Mucosa of rectum (tissue), 2 donors: ENCODE results near the gene GRIK5.

Experiments
- H3K27ac ChIP-seq, 2 donors: one replicate each; pipeline ENCODE4 v1.7.0; 2013; ENCODE audit warnings: inconsistent platforms in 2 of 2, low read depth in 2 of 2, low read length in 2 of 2
- H3K27me3 ChIP-seq, 2 donors: one replicate each; pipeline ENCODE4 v1.7.0; 2013; ENCODE audit warnings: low read length in 2 of 2; ENCODE audit not compliant: control insufficient read depth in 2 of 2, insufficient read depth in 2 of 2
- H3K36me3 ChIP-seq, 2 donors: one replicate each; pipeline ENCODE4 v1.7.0; 2013; ENCODE audit warnings: low read length in 2 of 2; ENCODE audit not compliant: control insufficient read depth in 2 of 2, insufficient read depth in 2 of 2
- H3K4me1 ChIP-seq, 2 donors: one replicate each; pipeline ENCODE4 v1.7.0; 2013; ENCODE audit warnings: low read length in 2 of 2, mild to moderate bottlenecking in 1 of 2; ENCODE audit not compliant: control insufficient read depth in 2 of 2, insufficient read depth in 2 of 2
- H3K4me3 ChIP-seq, 2 donors: one replicate each; pipeline ENCODE4 v1.7.0; 2013; ENCODE audit warnings: low read length in 2 of 2
- H3K9ac ChIP-seq, 2 donors: one replicate each; pipeline ENCODE4 v1.7.0; 2013; ENCODE audit warnings: low read length in 2 of 2, low read depth in 1 of 2, mild to moderate bottlenecking in 1 of 2
- H3K9me3 ChIP-seq, 2 donors: one replicate each; pipeline ENCODE4 v1.7.0; 2013; ENCODE audit warnings: low read length in 2 of 2; ENCODE audit not compliant: control insufficient read depth in 2 of 2
- donor health status: healthy.
- donor health status: Normal muscosa, but diverticular disease.

Gene GRIK5

DNA sequence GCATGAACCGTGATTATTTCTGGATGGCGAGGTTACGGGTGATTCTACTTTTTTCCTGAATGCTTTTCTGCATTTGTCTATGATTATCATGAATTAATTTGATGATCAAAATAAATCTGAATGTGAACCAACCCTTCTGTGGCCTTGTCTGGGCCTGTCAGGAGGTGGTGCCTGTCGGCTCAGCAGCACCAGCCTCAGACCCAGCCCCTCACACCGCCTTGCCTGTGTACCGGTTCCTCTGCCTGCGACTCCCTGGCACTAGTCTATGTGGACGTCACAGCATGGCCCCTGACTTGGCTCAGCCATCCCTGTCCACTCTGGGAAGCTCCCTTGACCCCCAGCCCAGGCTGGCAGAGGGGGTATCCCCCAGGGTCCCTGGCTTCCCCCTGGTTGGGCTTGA is 95.4 kb downstream of the GRIK5 start:
- Histone ChIP-seq H3K4me1 (no peaks in the 10 kb centered on the region), H3K36me3 (no peaks in the 10 kb centered on the region), H3K4me3 (no peak overlapping the region), H3K27me3 (no peaks in the 10 kb centered on the region), H3K27ac (no peak overlapping the region), H3K9ac (no peak overlapping the region), H3K9me3 (no peaks in the 10 kb centered on the region)

GRCh38 chr19:41971363-41971762 is 98.6 kb downstream of the GRIK5 start:
- no peaks in the 10 kb centered on the region for H3K36me3 ChIP-seq
- no peaks in the 10 kb centered on the region for H3K27me3 ChIP-seq
- H3K4me1 ChIP-seq = no peaks in the 10 kb centered on the region

DNA sequence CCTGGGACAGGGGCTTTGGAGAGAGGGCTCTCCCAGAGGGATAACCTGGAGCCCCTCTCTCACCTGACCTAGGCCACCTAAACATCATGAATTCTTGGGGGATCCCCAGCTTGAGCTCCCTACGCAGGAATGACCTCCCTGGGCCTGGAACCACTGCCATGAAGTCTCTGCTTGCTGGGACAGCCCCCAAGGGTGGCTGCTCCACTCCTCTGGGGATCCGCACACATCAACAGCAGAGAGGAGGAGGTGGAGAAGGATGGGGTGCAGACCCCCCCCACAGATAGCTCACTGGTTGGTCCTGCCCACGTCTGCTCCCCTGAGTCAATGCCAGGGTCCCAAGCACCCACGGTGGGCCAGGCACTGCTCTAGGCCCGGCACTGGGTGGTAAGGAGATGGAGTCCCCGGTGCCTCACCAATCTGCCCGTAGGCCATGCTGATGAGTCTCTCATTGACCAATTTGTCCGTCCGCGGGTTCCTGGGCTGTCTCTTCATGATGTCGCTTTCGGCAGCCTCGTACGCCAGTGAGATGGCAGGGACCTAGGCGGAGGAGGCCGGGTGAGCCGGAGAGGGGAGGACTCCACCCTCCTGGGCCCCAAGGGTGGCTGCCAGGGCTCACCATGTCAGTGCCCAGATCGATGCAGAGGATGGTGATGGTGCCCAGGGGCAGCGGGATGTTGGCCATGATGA is 100.1 kb downstream of the GRIK5 start:
- Histone ChIP-seq H3K36me3 (no peaks in the 10 kb centered on the region), H3K27ac (no peak overlapping the region), H3K4me3 (no peak overlapping the region), H3K9ac (no peak overlapping the region), H3K9me3 (no peaks in the 10 kb centered on the region), H3K27me3 (no peaks in the 10 kb centered on the region), H3K4me1 (no peaks in the 10 kb centered on the region)

More at GRCh38 chr19:41971363-41971762, 98.6 kb downstream of the GRIK5 start:
- H3K4me3 ChIP-seq = no peak overlapping the region
- H3K9me3 ChIP-seq = no peaks in the 10 kb centered on the region
- no peak overlapping the region for H3K27ac ChIP-seq
- no peak overlapping the region for H3K9ac ChIP-seq

DNA sequence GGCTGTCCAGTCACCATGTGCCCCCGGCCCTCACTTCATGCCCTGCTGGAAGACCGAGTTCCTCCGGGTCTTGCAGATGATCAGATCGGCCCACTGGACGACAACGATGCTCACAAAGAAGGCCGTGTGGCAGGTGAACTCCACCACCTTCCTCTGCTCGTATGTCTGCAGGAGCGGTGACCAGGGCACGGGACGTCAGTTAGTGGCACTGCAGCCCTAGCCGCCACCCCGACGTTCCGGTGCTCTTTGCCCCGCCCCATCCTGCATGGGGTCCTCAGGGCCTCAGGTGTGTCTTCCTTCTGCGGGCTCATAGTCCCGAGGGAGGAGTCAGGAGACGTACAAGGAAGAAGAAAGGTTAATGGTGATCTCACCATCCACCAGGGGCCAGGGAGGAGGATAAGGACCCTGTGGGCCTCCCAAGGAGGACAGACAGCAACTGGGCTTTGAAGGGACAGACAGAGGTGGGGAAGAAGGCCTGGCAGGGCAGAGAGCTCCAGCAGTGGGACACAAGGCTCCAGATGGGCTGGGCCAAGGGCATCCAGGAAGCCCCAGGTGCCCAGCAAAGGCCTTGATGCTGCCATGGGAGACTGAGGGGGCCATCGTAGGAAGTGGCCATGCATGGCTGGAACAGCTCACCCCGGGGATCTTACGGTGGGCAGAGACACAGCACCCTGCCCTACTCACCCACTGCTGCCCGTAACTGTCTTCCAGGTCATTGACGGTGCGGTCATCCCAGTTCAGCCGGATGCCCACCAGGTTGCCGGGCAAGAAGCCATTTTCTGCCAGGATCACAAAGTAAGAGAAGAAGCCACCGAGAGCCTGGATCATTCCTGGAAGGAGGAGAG is 101.0 kb downstream of the GRIK5 start:
- Histone ChIP-seq H3K9me3 (no peaks in the 10 kb centered on the region), H3K36me3 (no peaks in the 10 kb centered on the region), H3K9ac (no peak overlapping the region), H3K4me3 (no peak overlapping the region), H3K27ac (no peak overlapping the region), H3K27me3 (no peaks in the 10 kb centered on the region), H3K4me1 (no peaks in the 10 kb centered on the region)

DNA sequence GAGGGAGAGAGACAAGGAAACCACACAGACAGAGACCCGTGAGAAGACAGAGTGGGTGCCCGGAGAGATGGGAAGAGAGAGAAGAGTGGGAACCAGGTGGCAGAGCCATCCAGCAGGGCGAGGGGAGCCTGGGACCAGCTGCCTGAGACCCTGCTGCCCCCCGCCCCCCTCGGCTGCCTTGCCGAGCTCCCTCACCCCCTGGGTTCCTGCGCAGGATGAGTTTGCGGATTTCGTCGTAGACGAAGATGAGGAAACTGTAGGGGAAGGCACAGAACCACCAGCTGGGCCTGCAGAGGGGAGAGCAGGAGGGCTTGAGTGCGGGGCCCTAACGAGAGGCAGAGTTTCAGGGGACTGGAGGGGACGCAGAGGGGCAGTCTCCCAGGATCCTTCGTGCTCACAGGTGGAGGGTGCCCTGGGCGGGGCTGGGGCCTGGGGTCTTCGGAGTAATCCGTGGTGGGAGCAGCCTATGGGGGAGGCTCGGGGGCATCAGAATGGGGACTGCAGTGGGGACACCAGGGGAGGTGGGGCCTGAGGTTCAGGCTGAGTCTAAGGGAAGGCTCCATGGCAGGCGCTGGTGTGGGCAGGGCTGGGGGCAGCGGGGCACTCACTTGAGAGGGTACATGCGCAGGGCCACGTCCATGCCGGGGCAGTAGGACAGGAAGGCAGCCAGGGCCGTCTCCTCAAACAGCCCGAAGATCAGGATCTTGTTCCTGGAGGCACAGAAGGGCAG is 102.8 kb downstream of the GRIK5 start:
- Histone ChIP-seq H3K9ac (no peak overlapping the region), H3K27ac (no peak overlapping the region), H3K4me1 (no peaks in the 10 kb centered on the region), H3K4me3 (no peak overlapping the region), H3K36me3 (no peaks in the 10 kb centered on the region), H3K27me3 (no peaks in the 10 kb centered on the region), H3K9me3 (no peaks in the 10 kb centered on the region)

- H3K9ac ChIP-seq = no peak overlapping the region
- H3K4me3 ChIP-seq = no peak overlapping the region
Measured at GRCh38 chr19:41965106-41965505, 104.9 kb downstream of the GRIK5 start.

DNA sequence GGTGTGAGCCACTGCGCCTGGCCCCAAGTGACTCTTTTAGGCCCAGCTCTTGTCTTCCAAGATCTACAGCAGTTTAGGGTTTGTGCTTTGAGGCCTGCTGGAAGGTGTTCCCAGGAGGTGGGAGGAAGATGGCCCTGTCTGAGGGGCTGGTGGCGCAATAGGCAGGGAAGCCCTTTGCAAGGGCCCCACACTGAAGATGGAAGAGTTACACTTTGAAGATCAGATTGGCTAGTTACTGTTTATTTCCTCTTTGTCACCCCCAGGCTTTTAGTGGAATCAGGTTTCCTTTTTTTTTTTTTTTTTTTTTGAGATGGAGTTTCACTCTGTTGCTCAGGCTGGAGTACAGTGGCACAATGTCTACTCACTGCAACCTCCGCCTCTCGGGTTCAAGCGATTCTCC is 109.0 kb downstream of the GRIK5 start:
- H3K4me3 ChIP-seq = no peak overlapping the region
- no peak overlapping the region for H3K9ac ChIP-seq
- H3K36me3 ChIP-seq = no peaks in the 10 kb centered on the region
- peaks cover 15 to 23% of the 10 kb centered on the region in 2 donors for H3K4me1 ChIP-seq
- H3K27me3 ChIP-seq = no peaks in the 10 kb centered on the region
- H3K9me3 ChIP-seq = no peaks in the 10 kb centered on the region
- no peak overlapping the region for H3K27ac ChIP-seq

More at GRCh38 chr19:41965106-41965505, 104.9 kb downstream of the GRIK5 start:
- Histone ChIP-seq H3K27me3 (no peaks in the 10 kb centered on the region), H3K4me1 (no peaks in the 10 kb centered on the region), H3K36me3 (no peaks in the 10 kb centered on the region), H3K9me3 (no peaks in the 10 kb centered on the region), H3K27ac (no peak overlapping the region)

GRCh38 chr19:41959056-41960053 is 110.7 kb downstream of the GRIK5 start, which contains the start of gene RABAC1:
Gene RABAC1 (minus strand): TSS chr19:41959321. CDS start chr19:41959292, 29 bp downstream.
- H3K9ac ChIP-seq = peak within 1 kb of the TSS; percentile 93 to 99
- no peaks in the 10 kb centered on the region for H3K9me3 ChIP-seq
- peak within 1 kb of the TSS; percentile 87 to 94 for H3K4me3 ChIP-seq
- H3K27ac ChIP-seq = peak within 1 kb of the TSS; percentile 98
- H3K27me3 ChIP-seq = no peaks in the 10 kb centered on the region
- H3K36me3 ChIP-seq = peaks cover 0 to 2% of the 10 kb centered on the region in 2 donors
- peaks cover 19 to 25% of the 10 kb centered on the region in 2 donors for H3K4me1 ChIP-seq

GRCh38 chr19:41958367-41959055 is 111.5 kb downstream of the GRIK5 start:
- Histone ChIP-seq H3K4me1 (peaks cover 19 to 25% of the 10 kb centered on the region in 2 donors), H3K36me3 (peaks cover 0 to 2% of the 10 kb centered on the region in 2 donors), H3K9me3 (no peaks in the 10 kb centered on the region), H3K27ac (peak overlapping the region; percentile 98), H3K9ac (peak overlapping the region; percentile 93 to 99), H3K4me3 (peak overlapping the region; percentile 87 to 94), H3K27me3 (no peaks in the 10 kb centered on the region)
